HepG2 (cell line): ENCODE results near the gene ZFHX3. TPM values are rescaled to one million over a fixed set of nuclear protein-coding genes. Genes with fewer than 3 reads are reported as not detected.

Source experiments
- AFF4 ChIP-seq: sonication (generic); formaldehyde crosslinking; IDR thresholded peaks from 2 replicates; pipeline ENCODE4 v1.4.0; 2020; ENCODE audit warnings: missing genetic modification reagents
- GATAD2A ChIP-seq: IDR thresholded peaks from 2 replicates; pipeline ENCODE4 v1.6.1; 2016
- HNF1A ChIP-seq, 2 experiments: sonication (generic) in 1 of 2; formaldehyde crosslinking in 1 of 2; IDR thresholded peaks; 2 replicates each; pipeline versions ENCODE4 v1.4.0 to v1.6.1; 2016 to 2020; ENCODE audit warnings: borderline replicate concordance in 1 of 2, low read depth in 1 of 2, mild to moderate bottlenecking in 1 of 2, missing genetic modification reagents in 1 of 2
- KLF11 ChIP-seq: IDR thresholded peaks from 2 replicates; pipeline ENCODE4 v1.6.1; 2016; ENCODE audit warnings: missing compliant biosample characterization
- KLF15 ChIP-seq: sonication (generic); formaldehyde crosslinking; IDR thresholded peaks from 2 replicates; pipeline ENCODE4 v1.8.1; 2023; ENCODE audit warnings: borderline replicate concordance, mild to moderate bottlenecking, inconsistent platforms, missing genetic modification reagents, mixed read lengths
- MAFG ChIP-seq: sonication (generic); formaldehyde crosslinking; IDR thresholded peaks from 2 replicates; pipeline ENCODE4 v1.5.1; 2020; ENCODE audit warnings: mild to moderate bottlenecking, missing genetic modification reagents
- MXI1 ChIP-seq: IDR thresholded peaks from 3 replicates; pipeline ENCODE4 v1.6.1; 2012; ENCODE audit warnings: low read depth, low read length, inconsistent platforms, borderline replicate concordance
- POLR2AphosphoS2 ChIP-seq: IDR thresholded peaks from 2 replicates; pipeline ENCODE4 v1.6.1; 2011; ENCODE audit warnings: low read depth, low read length, improper control_type of control experiment
- TEAD3 ChIP-seq: optimal IDR thresholded peaks from 2 replicates; pipeline ENCODE3; 2016; ENCODE audit warnings: borderline replicate concordance
- TOE1 ChIP-seq: sonication (generic); formaldehyde crosslinking; IDR thresholded peaks from 2 replicates; pipeline ENCODE4 v1.4.0; 2020; ENCODE audit warnings: mild to moderate bottlenecking, missing genetic modification reagents
- ZFP62 ChIP-seq: sonication (generic); formaldehyde crosslinking; IDR thresholded peaks from 2 replicates; pipeline ENCODE4 v1.4.0; 2020; ENCODE audit warnings: missing genetic modification reagents
- ZFP91 ChIP-seq: sonication (generic); formaldehyde crosslinking; IDR thresholded peaks from 2 replicates; pipeline ENCODE4 v1.9.0; 2022; ENCODE audit warnings: missing genetic modification reagents, mild to moderate bottlenecking, borderline replicate concordance
- ZNF20 ChIP-seq: sonication (generic); formaldehyde crosslinking; IDR thresholded peaks from 2 replicates; pipeline ENCODE4 v1.4.0; 2020; ENCODE audit warnings: mild to moderate bottlenecking, moderate library complexity, missing genetic modification reagents
- ZNF547 ChIP-seq: sonication (generic); formaldehyde crosslinking; IDR thresholded peaks from 2 replicates; pipeline ENCODE4 v1.5.1; 2020; ENCODE audit warnings: mild to moderate bottlenecking, missing genetic modification reagents
- ZNF891 ChIP-seq: sonication (generic); formaldehyde crosslinking; IDR thresholded peaks from 2 replicates; pipeline ENCODE4 v1.5.0; 2020; ENCODE audit warnings: mild to moderate bottlenecking, missing genetic modification reagents
- ZXDC ChIP-seq: sonication (generic); formaldehyde crosslinking; IDR thresholded peaks from 2 replicates; pipeline ENCODE4 v1.5.0; 2020; ENCODE audit warnings: mild to moderate bottlenecking, missing genetic modification reagents
- polyA plus RNA-seq, 8 experiments: library from polyadenylated mRNA; depleted of rRNA in 3 of 8; stranded (reverse) in 7 of 8; unstranded in 1 of 8; fragments of >200 nt; fragmentation: Illumina TruSeq in 4 of 8; extraction: Trizol in 4 of 8; gene quantifications; 2 replicates each; pipeline versions ENCODE4 v1.2.1 to v1.2.3, GENCODE V29; 2011 to 2016; ENCODE audit warnings: low read depth in 4 of 8, missing spikeins in 1 of 8, mixed read lengths in 1 of 8; ENCODE audit not compliant: insufficient read depth in 1 of 8
- total RNA-seq, 5 experiments: library from RNA; depleted of rRNA; stranded (reverse); fragments of >200 nt; fragmentation: Illumina TruSeq; extraction: Trizol; gene quantifications; 2 replicates each; pipeline ENCODE4 v1.2.3, GENCODE V29; 2016; ENCODE audit warnings: low read depth in 1 of 5

ZFHX3 gene
- total and polyA plus RNA-seq, 2 of the 13 experiments (the other 11 are each of a cell fraction or from before 2014, with no cell fraction given) = 5.0 to 6.0 TPM

- TF ChIP-seq ZFP91 (CRISPR knock-in tag) (no peak; the same call in 1 of the 2 replicates), ZXDC (CRISPR knock-in tag) (no peak), MXI1 (peak; percentile 60; the same call in 1 of the 3 replicates), ZNF891 (CRISPR knock-in tag) (no peak), MAFG (CRISPR knock-in tag) (no peak), KLF11 (CRISPR knock-in tag) (no peak), ZFP62 (CRISPR knock-in tag) (no peak), ZNF20 (no peak), GATAD2A (CRISPR knock-in tag) (peak; percentile 98), AFF4 (CRISPR knock-in tag) (no peak), HNF1A (IDR thresholded peaks at IDR 0.05; ENCODE audit: low read depth) (peak; percentile 72; the same call in 1 of the 2 replicates), HNF1A (CRISPR knock-in tag; IDR thresholded peaks at IDR 0.05; ENCODE audit: borderline replicate concordance) (peak; percentile 89), POLR2AphosphoS2 (no peak), KLF15 (CRISPR knock-in tag) (no peak), ZNF547 (CRISPR knock-in tag) (no peak), TOE1 (CRISPR knock-in tag) (no peak), TEAD3 (CRISPR knock-in tag) (peak; percentile 36)
Measured at GRCh38 chr16:72927199-72928089, 120.5 kb downstream of the ZFHX3 start (continued).
